Astrocyte of the hippocampus (primary cell): ENCODE data around the gene LRP1B.

Experiments used
- DNase-seq: peaks from one replicate; pipeline ENCODE4 v3.0.0; 2011; ENCODE audit warnings: low read depth, low spot score

LRP1B gene

GRCh38 chr2:141694180-141694579, 436.6 kb downstream of the LRP1B start:
- DNase-seq: no peak

DNA sequence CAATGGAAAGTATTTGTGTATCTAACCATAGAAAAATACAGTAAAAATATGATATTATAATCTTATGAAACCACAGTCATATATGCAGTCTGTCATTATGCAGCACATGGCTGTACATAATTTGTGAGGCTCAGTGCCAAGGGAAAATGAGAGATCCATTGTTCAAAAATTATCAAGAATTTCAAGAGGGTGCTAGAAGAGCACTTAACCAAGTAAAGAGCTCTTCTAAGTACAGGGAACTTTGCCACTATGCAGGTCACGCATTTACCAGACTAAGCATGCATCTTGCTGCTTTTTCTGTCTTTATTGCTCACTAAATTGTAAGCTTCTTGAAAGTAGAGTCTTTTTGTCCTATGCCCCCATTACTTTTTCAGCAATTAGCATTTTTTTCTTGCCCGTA, 438.0 kb downstream of the LRP1B start:
- no peak for DNase-seq

DNA sequence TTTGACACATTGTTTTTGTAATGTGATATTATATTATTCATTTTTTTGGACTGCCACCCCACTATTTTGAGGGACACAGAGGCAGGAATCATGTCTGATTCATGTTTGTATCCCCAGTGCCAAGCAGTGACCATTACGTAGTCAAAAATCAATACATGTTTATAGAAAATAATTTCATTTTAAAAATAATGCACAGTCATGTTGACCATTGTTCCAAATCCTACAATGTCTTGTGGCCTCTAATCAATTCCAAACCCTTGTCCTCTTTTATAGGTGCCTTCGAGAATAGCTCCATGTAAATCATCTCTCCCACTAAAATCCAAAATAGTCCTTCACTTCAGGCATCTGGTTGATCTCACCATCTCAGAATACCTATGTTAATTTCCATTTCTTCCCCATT, 454.7 kb downstream of the LRP1B start:
- DNase-seq: no peak

DNA sequence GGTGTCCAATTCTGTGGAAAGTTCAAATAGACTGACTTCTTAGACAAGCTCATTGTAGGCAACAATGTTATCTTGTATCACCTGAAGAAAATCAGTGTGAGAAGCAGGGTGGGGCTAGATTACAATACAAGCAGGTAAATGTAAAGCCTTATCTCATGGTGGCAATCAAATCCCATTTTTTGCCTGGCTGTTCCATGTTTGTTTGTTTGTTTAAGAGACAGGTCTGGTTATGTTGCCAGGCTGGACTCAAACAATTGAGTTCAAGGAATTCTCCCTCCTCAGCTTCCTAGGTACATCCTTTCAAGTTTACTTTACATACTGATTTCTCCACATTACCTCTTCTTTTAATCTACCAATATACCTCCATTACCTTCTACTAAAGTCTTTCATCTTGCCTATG, 464.6 kb downstream of the LRP1B start:
- no peak for DNase-seq

- DNase-seq: no peak
These were observed 470.6 kb downstream of the LRP1B start for GRCh38 chr2:141660232-141660631.

- DNase-seq: no peak
These were observed 476.5 kb downstream of the LRP1B start for GRCh38 chr2:141654311-141654710.

GRCh38 chr2:141653184-141653583, 477.6 kb downstream of the LRP1B start:
- no peak for DNase-seq

GRCh38 chr2:141652308-141652707, 478.5 kb downstream of the LRP1B start:
- DNase-seq: no peak

DNA sequence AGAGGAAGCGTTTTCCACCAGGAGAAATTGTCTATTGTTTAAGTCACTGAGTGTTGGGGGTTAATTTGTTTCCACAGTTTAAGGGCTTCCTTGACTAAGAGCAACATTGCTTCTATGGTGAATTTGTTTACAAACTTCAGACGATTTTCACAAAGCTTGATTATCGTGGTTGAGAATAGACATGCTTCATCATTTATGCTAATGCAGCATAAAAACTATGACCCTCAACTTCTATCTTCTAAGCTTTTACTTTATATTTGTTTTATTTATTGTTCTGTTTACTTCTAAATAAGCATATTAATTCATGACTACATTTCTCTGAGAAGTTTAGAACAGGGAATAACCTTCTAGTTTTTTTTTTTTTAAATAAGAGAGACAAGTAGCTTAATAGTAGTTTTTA, 483.5 kb downstream of the LRP1B start:
- no peak for DNase-seq

GRCh38 chr2:141641462-141641861, 489.4 kb downstream of the LRP1B start:
- peak; percentile 11 for DNase-seq

DNA sequence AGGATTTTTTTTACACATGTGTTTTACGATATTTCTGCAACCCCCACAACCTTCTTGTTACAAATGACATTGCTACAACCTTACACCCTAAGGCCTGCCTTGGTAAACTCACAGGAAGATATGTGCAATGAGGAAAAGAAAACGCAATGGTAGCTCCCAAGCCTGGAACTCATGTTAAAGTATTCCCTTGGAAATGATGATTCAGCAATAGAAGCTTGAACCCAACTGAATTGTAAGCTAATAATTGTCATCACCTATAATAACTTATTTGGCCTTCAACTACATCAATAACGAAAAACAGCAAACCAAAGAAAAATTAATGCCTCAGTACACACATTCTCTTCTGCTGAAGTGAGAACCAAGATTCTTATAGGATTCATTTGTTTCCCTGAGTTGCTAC, 491.0 kb downstream of the LRP1B start:
- no peak for DNase-seq

- DNase-seq: no peak
These were observed 497.7 kb downstream of the LRP1B start for GRCh38 chr2:141633132-141633531.

GRCh38 chr2:141630407-141630930, 500.3 kb downstream of the LRP1B start:
- no peak for DNase-seq

DNA sequence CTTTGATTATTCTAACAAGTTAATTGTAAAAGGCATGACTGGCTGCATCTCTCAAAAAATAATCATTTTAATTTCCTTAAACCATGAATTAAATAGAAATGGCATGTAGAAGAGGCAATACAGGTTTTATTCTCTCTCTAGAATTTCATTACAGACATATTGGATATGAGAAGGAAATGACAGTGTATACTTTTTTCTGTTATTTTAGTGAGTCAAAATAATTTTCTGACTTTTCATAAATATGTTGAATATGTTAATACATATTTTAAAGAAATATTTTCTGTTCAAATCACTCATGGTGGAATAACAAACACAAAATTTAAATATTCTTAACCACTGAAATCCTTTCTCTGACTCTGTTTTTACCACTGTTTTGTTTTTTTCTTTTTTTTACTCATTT, 510.4 kb downstream of the LRP1B start:
- no peak for DNase-seq

GRCh38 chr2:141618457-141618856, 512.4 kb downstream of the LRP1B start:
- DNase-seq: no peak

DNA sequence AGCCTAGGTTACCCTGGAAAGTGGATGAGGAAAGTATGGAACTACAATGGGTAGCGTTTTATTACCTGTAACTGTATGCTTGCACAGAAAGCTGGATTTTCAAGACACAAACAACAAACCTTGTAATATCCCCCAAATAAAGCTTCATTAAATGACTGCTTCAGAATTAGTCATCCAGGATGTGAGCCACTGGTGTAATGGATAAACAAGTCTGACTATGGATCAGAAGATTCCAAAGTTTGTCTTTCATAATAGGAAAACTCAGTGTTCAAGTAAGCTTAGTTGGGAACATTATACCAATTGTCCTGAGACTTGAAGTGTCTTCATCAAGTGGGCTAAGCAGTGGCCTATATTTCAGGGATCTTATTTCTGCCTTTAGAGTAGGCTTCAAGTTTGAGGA, 518.8 kb downstream of the LRP1B start:
- DNase-seq: peak; percentile 17

DNA sequence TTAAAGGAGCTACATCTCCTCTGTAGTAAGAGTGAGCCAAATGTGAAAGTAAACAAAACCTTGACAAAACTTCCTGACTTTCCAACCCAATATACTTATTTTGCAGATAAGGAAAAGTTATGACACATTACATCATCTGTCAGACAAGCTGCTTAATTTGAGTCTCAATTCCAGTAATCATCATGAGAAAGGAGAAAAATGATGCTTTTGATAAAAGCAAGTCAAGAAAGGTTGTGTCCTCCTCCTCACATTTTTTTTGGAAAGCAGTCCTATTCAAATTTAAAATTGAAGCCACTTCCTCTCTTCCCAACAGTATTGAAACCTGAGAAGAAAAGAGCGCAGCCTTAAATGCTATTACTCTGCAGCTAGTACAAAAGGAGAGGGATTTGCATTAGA, 519.6 kb downstream of the LRP1B start:
- peak; percentile 13 for DNase-seq

GRCh38 chr2:141610564-141611175, 520.1 kb downstream of the LRP1B start:
- DNase-seq: peak; percentile 1

DNA sequence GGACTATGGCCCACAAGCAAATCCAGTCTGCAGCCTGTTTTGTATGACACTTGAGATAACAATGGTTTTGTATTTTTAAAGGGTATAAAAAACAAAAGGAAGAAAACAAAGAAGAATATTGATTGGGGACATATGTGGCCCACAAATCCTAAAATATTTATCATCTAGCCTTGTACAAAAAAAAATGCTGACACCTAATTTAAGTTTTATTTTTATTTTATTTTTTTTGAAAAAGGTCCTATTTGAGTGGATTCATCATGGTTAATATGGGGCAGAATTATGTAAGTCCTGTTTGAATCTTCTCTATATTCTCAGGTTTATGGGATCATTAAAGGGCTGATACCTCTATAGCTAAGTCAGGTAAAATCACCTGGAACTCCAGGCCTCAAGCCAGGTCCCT, 525.7 kb downstream of the LRP1B start:
- DNase-seq: no peak

GRCh38 chr2:141601511-141602152, 529.2 kb downstream of the LRP1B start:
- no peak for DNase-seq

- DNase-seq: no peak
These were observed 531.1 kb downstream of the LRP1B start for GRCh38 chr2:141599721-141600120.

GRCh38 chr2:141598982-141599381, 531.8 kb downstream of the LRP1B start:
- DNase-seq: no peak

- no peak for DNase-seq
These were observed 535.4 kb downstream of the LRP1B start for GRCh38 chr2:141595316-141595920.
